Uterus (tissue), 4 donors: ENCODE data around the gene MINDY1. TPM values are rescaled to one million over a fixed set of nuclear protein-coding genes. Genes with fewer than 3 reads are reported as not detected.

Experiments
- DNase-seq, 2 donors: peaks; one replicate each; pipeline ENCODE4 v3.0.0-alpha.2; 2019 to 2020
- H3K27ac ChIP-seq, 2 donors: fragments of 200-600 bp; sonication (generic); 1 replicate in 1 of 2; 2 replicates in 1 of 2; pipeline ENCODE4 v1.5.1; 2016 to 2018
- H3K27me3 ChIP-seq, 2 donors: fragments of 200-600 bp; sonication (generic); one replicate each; pipeline ENCODE4 v1.5.1; 2018 to 2019; ENCODE audit warnings: control low read depth in 1 of 2
- H3K36me3 ChIP-seq, 2 donors: fragments of 200-600 bp; sonication (generic); one replicate each; pipeline ENCODE4 v1.5.1; 2019; ENCODE audit warnings: control low read depth in 1 of 2
- H3K4me1 ChIP-seq, 2 donors: fragments of 200-600 bp; sonication (generic); one replicate each; pipeline ENCODE4 v1.5.1; 2018 to 2019; ENCODE audit warnings: control low read depth in 1 of 2
- H3K4me3 ChIP-seq, 2 donors: fragments of 200-600 bp; sonication (generic); 1 replicate in 1 of 2; 2 replicates in 1 of 2; pipeline ENCODE4 v1.5.1; 2018 to 2019; ENCODE audit warnings: mild to moderate bottlenecking in 1 of 2
- H3K9me3 ChIP-seq, 2 donors: fragments of 200-600 bp; sonication (generic); one replicate each; pipeline ENCODE4 v1.5.1; 2019; ENCODE audit warnings: control low read depth in 1 of 2
- CTCF ChIP-seq, 4 experiments: fragments of 200-600 bp in 2 of 4; fragments of 450-650 bp in 2 of 4; sonication (generic) in 2 of 4; IDR thresholded peaks; one replicate each; pipeline ENCODE4 v1.5.1; 2016 to 2019; ENCODE audit warnings: antibody characterized with exemption in 4 of 4, mild to moderate bottlenecking in 2 of 4, moderate library complexity in 1 of 4
- POLR2A ChIP-seq, 2 donors: fragments of 450-650 bp; IDR thresholded peaks; one replicate each; pipeline ENCODE4 v1.6.1; 2016; ENCODE audit warnings: antibody characterized with exemption in 2 of 2, mild to moderate bottlenecking in 1 of 2, moderate library complexity in 1 of 2
- intact Hi-C: fragments of 100-400 bp; cut with DNase I; formaldehyde crosslinking; loops from one replicate; pipeline ENCODE4 v1.15.1; 2023; ENCODE audit warnings: low total_unique reads
- total RNA-seq, 4 donors: library from RNA; depleted of rRNA in 3 of 4; stranded (reverse); fragments of >200 nt in 3 of 4; gene quantifications; one replicate each; pipeline versions ENCODE4 v1.1.0 to v1.2.4, GENCODE V29; 2014 to 2023
- donor health status: DM: yes; HTN: yes; CAD: no.

Gene MINDY1
- total RNA-seq, 4 donors from 2014 or later = 10.0 to 37.7 (median 24.6) TPM

GRCh38 chr1:150971583-150972416 is 34.9 kb downstream of the MINDY1 start:
- H3K27me3 ChIP-seq = no peaks in the 10 kb centered on the region
- H3K27ac ChIP-seq = peak overlapping the region; percentile 97
- no peak overlapping the region for H3K4me3 ChIP-seq
- DNase-seq = no peak
- H3K4me1 ChIP-seq = peaks cover 8 to 33% of the 10 kb centered on the region in 2 donors
- intact Hi-C loops = no loop called here
- no peaks in the 10 kb centered on the region for H3K36me3 ChIP-seq
- no peaks in the 10 kb centered on the region for H3K9me3 ChIP-seq
- TF ChIP-seq CTCF (IDR thresholded peaks at IDR 0.05) (no peak), POLR2A (IDR thresholded peaks at IDR 0.05) (no peak)

- DNase-seq = peak; percentile 78 to 79
- Histone ChIP-seq H3K4me3 (no peak overlapping the region), H3K9me3 (no peaks in the 10 kb centered on the region), H3K4me1 (peaks cover 8 to 33% of the 10 kb centered on the region in 2 donors), H3K27ac (peak overlapping the region; percentile 97), H3K36me3 (no peaks in the 10 kb centered on the region), H3K27me3 (no peaks in the 10 kb centered on the region)
- intact Hi-C loops = no loop called here
- TF ChIP-seq POLR2A (IDR thresholded peaks at IDR 0.05) = no peak
- no peak for TF ChIP-seq CTCF (IDR thresholded peaks at IDR 0.05)
These were observed 35.7 kb downstream of the MINDY1 start for GRCh38 chr1:150970808-150971582.

- no peak overlapping the region for H3K4me3 ChIP-seq
- no peaks in the 10 kb centered on the region for H3K9me3 ChIP-seq
- H3K27me3 ChIP-seq = no peaks in the 10 kb centered on the region
- no peak overlapping the region for H3K27ac ChIP-seq
- intact Hi-C loops = no loop called here
- H3K36me3 ChIP-seq = no peaks in the 10 kb centered on the region
- DNase-seq = no peak
- no peak for TF ChIP-seq CTCF (IDR thresholded peaks at IDR 0.05)
- TF ChIP-seq POLR2A (IDR thresholded peaks at IDR 0.05) = no peak
- peaks cover 8 to 33% of the 10 kb centered on the region in 2 donors for H3K4me1 ChIP-seq
These were observed 37.1 kb downstream of the MINDY1 start for GRCh38 chr1:150969626-150970025.

GRCh38 chr1:150968491-150968890 is 38.2 kb downstream of the MINDY1 start:
- Histone ChIP-seq H3K9me3 (no peaks in the 10 kb centered on the region), H3K27me3 (no peaks in the 10 kb centered on the region), H3K4me3 (no peak overlapping the region), H3K4me1 (peaks cover 8 to 31% of the 10 kb centered on the region in 2 donors), H3K27ac (no peak overlapping the region), H3K36me3 (no peaks in the 10 kb centered on the region)
- TF ChIP-seq CTCF (IDR thresholded peaks at IDR 0.05) = no peak
- no peak for TF ChIP-seq POLR2A (IDR thresholded peaks at IDR 0.05)
- no peak for DNase-seq
- intact Hi-C loops = no loop called here

GRCh38 chr1:150967936-150968335 is 38.8 kb downstream of the MINDY1 start:
- no peak overlapping the region for H3K4me3 ChIP-seq
- no peak for DNase-seq
- no peaks in the 10 kb centered on the region for H3K36me3 ChIP-seq
- TF ChIP-seq CTCF (IDR thresholded peaks at IDR 0.05) = no peak
- no peak for TF ChIP-seq POLR2A (IDR thresholded peaks at IDR 0.05)
- intact Hi-C loops = no loop called here
- H3K27ac ChIP-seq = no peak overlapping the region
- H3K9me3 ChIP-seq = no peaks in the 10 kb centered on the region
- H3K4me1 ChIP-seq = peaks cover 8 to 26% of the 10 kb centered on the region in 2 donors
- H3K27me3 ChIP-seq = no peaks in the 10 kb centered on the region
